ENCODE results near the gene ASB5. TPM values are rescaled to one million over a fixed set of nuclear protein-coding genes. Genes with fewer than 3 reads are reported as not detected.

ASB5 gene
- total RNA-seq (2022; extraction: Qiagen RNA extraction), result 0.03 to 0.08 TPM in 2 of 5 replicates, not detected in the others

DNA sequence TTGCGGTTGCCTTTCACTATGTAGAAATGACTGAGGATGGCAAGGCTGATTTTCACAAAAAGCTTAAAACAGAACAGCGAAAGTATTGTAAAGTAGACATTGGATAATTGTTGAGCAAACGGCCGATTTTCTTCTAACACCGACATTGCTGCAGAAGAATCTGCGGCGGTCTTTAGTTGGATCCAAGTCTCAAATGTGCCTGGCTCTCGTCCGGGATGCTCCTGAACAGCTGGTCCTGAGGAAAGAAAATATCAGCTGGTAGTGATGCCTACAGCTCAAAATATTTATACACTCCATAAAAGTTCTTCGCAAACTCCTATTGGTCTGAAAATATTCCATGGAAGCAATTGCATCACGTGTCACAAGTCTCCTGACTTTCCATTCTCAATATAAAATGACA lies at the start of gene ASB5:
TSS of gene ASB5 (minus strand) at position 260 of the 400 bp plus-strand sequence. CDS start at position 146, 114 bp downstream.

GRCh38 chr4:176195184-176195978 lies 73.6 kb downstream of the ASB5 start, which contains the start of gene SPATA4:
TSS of gene SPATA4 (minus strand) at chr4:176195585. CDS start at chr4:176195562, 23 bp downstream.

Other genes with a start within 250 kb of the ASB5 start
- gene WDR17, start 203.4 kb downstream of the ASB5 start, total RNA-seq (2022; extraction: Qiagen RNA extraction), result 1.1 to 1.9 TPM (median 1.3 TPM) in 5 replicates
- 0.13 to 0.45 TPM (median 0.24 TPM) in 5 replicates for gene SPATA4, start 73.6 kb downstream of the ASB5 start, total RNA-seq (2022; extraction: Qiagen RNA extraction)
- gene SPCS3, start 50.7 kb upstream of the ASB5 start, total RNA-seq (2022; extraction: Qiagen RNA extraction), result 30.9 to 36.8 TPM (median 34.3 TPM) in 5 replicates

Measured in A549 treated with AZD2906 at 1 μM for 4 hours (cell line).